Spleen (tissue), 7 donors: ENCODE results near the gene ANKFN1.

Source experiments
- POLR2A ChIP-seq, 3 donors: fragments of 450-650 bp; IDR thresholded peaks; one replicate each; pipeline ENCODE4 v1.5.1; 2017; ENCODE audit warnings: antibody characterized with exemption in 3 of 3, mild to moderate bottlenecking in 1 of 3
- POLR2AphosphoS5 ChIP-seq, 3 donors: sonication (generic); formaldehyde crosslinking; IDR thresholded peaks; one replicate each; pipeline ENCODE4 v1.5.1; 2017; ENCODE audit warnings: antibody characterized with exemption in 3 of 3
- TF ChIP-seq, protein P1 (sequence below), 11 experiments: fragments of 200-600 bp in 7 of 11; fragments of 450-650 bp in 4 of 11; sonication (generic) in 4 of 11; IDR thresholded peaks in 8 of 11; conservative IDR thresholded peaks in 3 of 11; 1 replicate in 7 of 11; 2 replicates in 4 of 11; pipeline versions ENCODE4 v1.4.0 to v1.8.0; 2016 to 2021; ENCODE audit warnings: antibody characterized with exemption in 11 of 11, inconsistent platforms in 4 of 11, mild to moderate bottlenecking in 1 of 11
- donor health status: DM: no; HTN: no; CAD: no; lungs with moderate emphysema.
- donor health status: DM: no; HTN: no; CAD: no.
- donor health status: DM: no; HTN: no; CAD: no.

DNA sequence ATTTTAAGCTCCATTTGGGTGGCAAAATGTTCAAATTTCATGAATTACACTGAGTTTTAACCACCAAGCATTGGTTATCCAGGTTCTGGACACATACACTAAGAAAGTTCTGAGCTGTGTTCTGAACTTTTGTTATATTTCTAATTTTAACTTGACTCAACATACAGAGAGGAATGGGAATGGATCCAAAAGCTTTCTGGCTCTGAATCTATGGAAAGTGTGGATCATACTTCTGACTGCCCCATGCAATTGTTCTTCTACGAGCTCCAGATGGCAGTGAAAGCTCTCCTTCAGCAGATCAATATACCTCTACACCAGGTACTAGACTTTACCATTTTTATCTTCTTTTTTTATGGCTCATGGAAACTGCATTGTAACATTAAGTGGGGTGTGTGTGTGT lies 327.2 kb downstream of the ANKFN1 start:
- TF ChIP-seq, protein P1, sequence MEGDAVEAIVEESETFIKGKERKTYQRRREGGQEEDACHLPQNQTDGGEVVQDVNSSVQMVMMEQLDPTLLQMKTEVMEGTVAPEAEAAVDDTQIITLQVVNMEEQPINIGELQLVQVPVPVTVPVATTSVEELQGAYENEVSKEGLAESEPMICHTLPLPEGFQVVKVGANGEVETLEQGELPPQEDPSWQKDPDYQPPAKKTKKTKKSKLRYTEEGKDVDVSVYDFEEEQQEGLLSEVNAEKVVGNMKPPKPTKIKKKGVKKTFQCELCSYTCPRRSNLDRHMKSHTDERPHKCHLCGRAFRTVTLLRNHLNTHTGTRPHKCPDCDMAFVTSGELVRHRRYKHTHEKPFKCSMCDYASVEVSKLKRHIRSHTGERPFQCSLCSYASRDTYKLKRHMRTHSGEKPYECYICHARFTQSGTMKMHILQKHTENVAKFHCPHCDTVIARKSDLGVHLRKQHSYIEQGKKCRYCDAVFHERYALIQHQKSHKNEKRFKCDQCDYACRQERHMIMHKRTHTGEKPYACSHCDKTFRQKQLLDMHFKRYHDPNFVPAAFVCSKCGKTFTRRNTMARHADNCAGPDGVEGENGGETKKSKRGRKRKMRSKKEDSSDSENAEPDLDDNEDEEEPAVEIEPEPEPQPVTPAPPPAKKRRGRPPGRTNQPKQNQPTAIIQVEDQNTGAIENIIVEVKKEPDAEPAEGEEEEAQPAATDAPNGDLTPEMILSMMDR (IDR thresholded peaks at IDR 0.05 in 8 of 11, conservative IDR thresholded peaks at IDR 0.05 in 3 of 11): no peak
- TF ChIP-seq POLR2AphosphoS5 (IDR thresholded peaks at IDR 0.05) (no peak), POLR2A (IDR thresholded peaks at IDR 0.05) (no peak)
